HG03521 (cell line): ENCODE measurements around the gene GDPGP1.

Source experiments
- ATAC-seq: cut with Tn5 transposase; IDR thresholded peaks from one replicate; pipeline ENCODE4 v1.9.1; 2021; ENCODE audit warnings: mild to moderate bottlenecking, moderate library complexity; ENCODE audit not compliant: unreplicated experiment

The GDPGP1 gene

DNA sequence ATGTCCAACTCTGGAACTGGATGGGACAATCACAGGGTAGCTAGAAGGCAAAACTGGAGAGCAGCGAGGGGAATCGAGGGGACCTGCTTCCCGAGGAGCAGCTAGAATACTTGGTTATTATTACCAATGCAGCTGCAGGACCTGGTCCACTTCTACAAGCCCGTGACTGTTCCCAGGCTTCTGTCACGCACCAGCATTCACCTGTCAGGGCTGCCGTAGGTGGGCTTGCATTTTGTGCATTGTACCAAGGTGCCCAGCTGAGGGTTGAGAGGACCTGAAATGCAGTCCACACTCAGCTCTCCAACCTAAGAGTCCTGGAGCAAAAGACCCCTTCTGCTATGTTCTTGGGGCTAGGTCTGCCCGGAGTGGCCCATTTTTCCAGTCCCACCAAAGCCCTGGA lies 30.5 kb upstream of the GDPGP1 start:
- ATAC-seq, result no peak

DNA sequence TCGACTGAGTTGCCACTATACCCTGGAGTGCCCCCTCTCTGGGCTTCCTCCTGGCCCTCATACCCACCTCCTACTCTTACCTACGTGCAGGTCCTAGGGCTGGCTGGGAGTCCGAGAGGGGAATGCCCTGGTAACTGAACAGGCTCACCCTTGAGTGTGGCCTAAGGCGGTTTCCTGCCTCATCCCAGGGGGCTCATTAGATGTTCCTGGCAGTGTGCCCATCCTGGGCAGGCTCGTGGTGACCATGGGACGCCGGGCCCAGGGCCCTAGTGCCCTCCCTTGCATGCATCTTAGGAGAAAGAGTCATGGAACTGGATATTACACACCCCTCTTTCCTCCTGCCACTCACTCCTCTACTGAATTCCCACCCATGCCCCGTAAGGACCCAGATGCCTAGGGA lies 30.1 kb upstream of the GDPGP1 start:
- ATAC-seq, result no peak

DNA sequence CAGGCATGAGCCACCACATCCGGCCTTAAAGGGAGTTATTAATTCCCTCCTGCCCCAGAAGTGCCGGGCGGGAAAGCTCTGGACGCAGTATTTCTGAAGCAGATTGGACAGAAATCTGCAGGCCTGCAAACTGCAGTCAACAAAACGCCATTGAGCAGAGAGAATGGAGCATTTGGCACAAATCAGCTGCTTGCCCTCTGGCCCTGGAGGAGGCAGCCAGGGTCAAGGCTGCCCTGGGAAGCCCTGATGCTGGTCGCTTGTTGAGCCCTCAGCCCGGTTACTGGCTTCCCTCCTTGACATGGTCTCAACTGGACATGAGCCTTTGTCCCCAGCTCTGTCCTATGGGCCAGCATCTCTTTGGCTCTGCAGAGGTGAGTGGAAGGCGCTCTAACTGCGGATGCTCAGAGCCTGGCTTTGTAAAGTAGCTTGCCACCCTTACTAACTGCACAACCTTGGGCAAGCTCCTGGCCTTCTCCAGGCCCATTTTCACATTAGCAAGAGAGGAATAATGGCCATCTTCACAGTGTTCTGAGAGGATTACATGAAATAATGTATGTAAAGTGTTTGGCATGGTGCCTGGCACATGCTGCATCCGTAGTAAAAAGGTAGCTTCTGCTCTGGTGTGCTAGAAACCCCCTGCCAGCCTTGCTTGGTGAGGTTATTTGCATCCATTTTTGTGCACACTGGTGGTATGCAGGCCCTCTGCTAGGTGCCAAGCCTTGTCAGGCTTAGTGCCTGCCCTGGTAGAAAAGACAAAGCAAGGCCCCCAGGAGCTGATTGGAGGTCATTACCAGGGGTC lies 28.8 kb upstream of the GDPGP1 start:
- no peak for ATAC-seq

DNA sequence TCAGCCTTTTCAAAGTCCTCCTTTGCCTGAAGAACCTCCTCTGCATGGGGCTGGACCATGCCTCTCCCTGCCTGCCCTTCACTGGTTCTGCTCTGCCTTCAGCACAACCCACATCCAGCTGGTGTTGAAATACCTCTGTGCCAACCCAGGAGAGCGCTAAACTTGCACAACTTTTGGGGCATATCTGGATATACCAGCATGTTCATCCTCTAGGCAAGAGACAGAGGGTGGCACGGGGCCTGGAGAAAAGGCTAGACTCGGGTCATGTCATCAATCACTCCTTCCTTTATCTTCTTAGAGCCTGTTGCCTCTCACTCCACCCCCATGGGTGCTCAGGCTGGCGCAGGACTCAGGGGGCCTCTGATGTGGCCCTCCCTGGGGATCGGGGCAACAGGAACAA lies 28.1 kb upstream of the GDPGP1 start:
- no peak for ATAC-seq

DNA sequence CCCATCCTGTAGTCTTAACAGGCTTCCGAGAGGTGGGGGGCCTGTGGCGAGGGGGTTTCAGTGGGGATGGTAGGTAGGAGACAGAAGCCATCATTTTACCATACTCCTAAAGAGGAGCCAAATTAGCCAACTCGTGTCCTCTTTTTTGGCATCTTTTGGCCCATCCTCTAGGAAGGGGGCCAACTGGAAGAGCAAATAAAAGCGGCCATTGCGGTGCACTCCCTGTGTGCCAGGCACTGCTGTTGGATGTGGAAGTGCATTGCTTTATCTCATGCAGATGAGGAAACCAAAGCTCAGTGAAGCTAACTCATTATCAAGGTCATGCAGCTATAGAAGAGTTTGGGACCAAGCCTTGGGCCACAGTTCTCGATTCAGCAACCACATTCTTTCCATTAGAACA lies 26.8 kb upstream of the GDPGP1 start:
- no peak for ATAC-seq

DNA sequence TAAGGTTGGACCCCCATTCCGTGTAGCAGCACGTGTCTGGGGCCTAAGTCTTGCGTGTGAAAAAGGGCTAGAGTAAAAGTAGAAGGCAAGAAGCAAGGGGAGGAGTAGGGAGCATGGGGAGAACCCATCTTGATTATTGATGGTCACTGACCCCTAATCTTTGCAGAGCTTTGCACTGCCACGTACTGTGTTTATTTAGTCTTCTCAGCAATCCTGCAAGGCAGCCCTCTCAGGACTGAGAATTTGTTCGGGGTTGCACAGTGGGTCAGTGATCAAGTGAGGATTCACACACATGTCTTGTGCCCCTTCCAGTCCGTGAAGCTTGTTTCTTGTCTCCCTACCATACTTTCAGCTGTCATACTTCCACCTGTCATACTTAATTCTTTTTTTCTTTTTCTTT lies 25.7 kb upstream of the GDPGP1 start:
- no peak for ATAC-seq

DNA sequence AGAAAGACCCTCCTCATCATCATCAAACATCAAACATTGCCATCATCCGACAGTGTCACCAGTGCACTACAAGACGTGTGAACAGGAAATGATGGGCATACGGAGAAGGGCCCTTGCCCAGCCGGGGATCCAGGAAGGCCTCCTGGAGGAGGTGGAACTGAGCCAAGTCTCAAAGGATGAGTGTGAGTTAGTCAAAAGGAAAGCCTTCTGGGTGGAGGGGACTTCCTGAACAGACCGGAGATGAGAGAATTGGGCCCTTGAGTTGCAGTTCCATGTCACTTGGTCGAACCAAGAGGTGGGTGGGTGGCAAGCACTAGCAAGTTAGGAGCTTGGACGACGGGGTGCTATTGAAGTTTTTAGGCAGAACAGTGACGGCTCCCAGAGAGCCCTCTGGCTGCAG lies 24.4 kb upstream of the GDPGP1 start:
- ATAC-seq, result no peak

DNA sequence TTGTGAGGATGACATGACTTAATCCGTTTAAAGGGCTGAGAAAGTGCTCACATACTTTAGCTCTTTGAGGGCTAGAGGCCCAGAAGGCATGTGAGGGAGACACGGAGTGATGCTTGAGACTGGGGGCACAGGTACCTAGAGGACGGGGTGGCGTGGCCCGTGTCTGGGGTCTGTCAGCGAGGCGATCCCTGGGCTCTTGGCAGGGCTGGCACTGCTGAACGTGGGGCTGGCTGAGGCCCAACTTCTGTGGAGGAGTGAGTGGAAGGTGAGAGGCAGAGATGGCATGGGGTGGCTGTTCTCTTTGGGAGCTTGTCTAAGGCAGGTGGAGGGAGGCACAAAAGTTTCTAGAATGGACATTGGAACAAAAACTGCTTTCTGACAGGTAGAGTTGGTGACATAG lies 23.4 kb upstream of the GDPGP1 start:
- no peak for ATAC-seq

DNA sequence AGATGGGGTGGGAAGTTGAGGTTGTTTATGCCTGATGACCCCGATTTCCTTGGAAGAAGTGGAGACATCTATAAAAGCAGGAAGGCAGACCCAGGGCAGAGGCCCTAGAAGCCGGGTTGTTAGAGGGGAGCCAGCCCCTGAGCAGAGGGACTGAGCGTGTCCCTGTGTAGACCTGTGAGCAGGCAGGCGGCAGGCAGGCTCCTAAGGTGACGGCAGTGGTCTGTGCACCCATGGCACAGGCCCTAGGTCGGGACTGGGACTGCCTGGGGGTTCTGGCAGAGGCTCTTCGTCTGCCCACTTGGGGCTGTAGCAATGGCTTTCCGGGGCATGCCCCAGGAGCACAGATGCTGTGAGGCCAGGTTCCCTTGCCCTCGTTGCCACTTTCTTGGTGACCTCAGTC lies 23.0 kb upstream of the GDPGP1 start:
- no peak for ATAC-seq

DNA sequence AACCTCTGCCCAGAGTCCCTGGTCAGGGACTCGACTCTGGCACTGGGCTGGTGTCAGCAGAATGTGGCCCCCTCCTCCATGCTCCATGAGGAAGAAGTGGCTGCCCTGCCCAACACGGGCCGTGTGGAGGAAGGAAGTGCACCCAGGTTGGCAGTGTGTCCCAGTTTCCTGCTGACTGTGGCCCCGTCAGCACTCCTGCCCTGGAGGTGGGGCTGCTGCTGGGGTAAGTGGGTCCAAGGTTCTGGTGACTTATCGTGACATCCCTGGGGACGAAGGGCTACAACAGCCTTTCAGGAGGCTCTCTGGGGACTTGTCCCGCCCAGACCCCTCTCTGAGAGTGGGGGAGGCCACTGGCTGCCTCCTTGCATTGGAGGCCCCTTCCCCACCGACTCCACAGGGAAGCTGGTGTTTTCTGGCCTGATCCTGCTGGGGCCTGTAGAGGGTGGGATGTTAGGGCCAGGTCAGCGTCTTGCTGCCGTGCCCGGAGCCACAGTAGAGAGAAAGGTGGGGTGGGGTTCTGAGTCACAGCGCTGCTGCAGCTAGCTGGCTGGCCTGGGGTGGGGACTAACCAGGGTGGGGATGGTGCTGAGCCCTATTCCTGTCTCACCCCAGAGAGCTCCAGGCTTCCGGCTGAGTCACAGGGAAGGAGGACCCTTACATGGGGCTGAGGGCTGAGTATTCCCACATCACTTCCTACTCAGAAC lies 22.4 kb upstream of the GDPGP1 start:
- ATAC-seq, result no peak

DNA sequence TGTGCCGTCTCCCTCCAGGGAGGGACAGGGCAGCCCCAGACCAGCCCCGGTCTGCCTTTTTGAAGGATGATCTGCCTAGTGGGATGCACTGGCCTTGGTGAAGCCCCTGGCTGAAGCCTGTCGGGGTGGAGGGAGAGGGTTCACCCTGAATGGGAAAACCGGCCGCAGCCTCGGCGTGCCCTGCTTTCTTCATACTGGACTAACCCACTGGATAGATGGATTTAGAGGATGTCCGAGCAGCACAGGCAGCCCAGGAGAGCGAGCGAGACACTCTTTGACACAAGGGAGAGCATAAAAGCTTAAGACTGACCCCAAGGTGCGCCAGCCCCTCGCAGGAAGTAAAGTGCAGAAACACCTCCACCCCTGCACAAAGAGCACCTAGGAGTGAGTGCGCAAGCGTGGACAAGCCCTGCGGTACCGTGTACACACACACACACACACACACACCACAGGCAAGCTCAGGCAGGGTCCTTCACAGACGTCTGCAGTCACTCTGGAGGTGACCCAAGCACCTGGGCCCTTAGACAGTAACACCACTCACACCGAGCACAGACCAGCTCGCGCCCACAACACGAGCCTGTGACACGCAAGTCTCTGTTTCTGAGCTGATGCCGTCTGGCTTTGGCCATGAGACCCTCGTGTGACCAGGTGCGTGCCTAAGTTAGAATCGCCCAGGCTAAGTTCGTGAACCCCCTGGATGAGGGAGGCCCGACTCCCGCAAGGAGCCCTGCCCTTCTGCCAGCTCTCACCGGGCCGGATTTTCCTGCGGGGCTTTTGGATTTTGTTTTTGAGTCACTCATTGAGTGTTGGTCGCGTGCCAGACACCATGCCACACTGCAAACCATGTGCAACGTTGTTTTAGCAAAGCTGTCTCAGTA lies 21.5 kb upstream of the GDPGP1 start:
- no peak for ATAC-seq

DNA sequence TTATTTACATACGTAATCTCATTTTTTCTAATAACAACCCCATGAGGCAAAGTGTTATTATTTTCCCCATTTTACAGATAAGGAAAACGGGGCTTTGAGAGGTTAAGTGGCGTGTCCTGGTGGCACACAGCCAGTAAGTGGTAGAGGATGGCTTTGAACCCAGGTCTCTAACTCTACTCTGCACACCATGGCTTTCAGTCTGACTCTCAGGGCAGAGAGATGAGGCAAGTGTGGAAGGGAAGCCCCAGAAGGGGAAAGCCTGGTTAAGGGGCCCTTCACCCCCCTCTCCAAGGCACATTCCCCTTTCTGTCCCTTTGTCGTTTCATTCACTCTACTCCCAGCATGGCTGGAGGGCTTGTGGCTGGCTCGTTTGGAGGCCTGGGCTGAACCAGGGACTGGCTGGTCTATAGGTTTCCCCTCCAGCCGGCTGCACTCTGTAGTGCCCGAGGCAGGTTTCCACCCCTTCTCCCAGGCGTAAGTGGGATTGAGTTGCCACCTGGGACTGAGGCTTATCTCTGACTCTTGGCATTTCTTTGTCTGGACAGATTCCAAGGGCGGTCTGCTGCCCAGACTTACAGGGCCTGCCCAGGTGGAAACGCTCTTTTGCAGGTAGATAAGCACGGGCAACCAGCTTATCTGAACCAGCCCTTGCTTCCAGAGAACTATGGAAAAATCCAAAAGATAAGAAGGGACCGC lies 20.7 kb upstream of the GDPGP1 start:
- ATAC-seq, result no peak

DNA sequence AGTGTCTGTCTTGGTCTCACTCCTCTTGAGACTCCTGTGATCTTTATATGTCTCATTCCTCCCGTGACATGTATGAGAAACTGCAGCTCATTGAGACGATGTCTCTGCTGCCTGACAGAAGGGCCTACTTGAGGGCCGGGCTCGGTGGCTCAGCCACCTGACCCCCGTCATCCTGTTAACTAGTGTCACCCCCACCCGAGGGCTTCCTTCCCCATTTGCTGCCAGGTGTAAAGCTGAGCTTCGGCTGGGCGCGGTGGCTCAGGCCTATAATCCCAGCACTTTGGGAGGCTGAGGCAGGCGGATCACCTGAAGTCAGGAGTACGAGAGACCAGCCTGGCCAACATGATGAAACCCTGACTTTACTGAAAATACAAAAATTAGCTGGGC lies 20.2 kb upstream of the GDPGP1 start:
- no peak for ATAC-seq

DNA sequence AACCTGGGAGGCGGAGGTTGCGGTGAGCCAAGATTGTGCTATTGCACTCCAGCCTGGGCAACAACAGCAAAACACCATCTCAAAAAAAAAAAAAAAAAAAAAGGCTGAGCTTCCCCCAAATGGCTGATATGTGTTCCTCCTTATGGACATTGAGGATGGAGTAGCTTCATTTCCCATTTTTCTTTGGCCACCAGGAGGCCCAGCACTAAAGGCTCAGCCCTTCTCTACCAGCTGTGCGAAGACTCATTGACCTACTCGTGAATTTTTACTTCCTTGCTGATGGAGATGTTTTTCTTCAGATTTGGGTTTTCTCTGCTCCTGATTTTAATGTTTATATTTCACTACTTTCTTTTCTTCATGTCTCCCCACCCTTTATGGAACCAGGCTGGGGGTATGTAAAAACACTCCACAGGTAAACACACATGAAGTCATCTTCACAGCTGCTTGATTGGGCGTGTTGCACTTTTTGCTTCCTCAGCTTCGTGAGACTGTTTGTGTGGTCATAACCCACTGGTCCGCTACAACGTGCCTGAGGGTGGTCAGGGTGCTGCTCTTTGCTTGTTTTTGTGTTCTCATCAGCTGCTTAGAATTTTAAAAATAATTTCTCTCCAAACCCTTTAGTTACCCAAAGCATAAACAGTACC lies 19.3 kb upstream of the GDPGP1 start:
- no peak for ATAC-seq

DNA sequence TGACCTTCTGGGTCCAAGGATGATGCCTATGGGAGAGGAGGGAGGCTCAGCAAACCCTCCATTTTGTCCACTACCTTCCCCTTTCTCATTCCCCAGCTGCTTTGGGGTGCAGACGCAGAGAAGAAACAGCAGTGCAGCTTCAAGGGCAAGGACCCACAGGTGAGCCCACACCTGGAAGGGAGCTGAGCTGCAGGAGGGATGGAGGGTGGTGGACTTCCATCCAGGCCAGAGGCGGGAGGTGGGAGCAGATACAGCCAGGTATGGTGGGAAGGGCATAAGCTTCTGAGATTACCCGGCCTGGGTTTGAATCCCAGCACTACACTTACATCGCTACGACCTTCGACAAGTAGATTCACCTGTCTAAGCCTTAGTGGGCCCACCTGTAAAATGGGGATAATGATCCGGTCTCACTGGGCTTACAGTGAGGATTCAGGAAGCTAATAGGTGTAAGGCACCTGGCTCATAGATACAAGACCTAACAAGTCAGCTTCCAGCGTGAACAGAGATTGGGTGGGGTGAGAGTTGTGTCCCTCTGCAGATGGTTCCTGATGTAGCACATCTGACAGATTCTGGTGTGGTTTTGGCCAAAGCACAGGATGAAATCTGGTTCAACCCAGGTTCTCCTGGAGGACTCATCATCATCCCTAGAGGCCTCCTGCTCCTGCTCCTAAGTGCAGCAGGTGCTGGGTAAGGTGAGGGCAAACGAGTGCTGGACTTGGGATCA lies 16.2 kb upstream of the GDPGP1 start:
- ATAC-seq, result no peak

DNA sequence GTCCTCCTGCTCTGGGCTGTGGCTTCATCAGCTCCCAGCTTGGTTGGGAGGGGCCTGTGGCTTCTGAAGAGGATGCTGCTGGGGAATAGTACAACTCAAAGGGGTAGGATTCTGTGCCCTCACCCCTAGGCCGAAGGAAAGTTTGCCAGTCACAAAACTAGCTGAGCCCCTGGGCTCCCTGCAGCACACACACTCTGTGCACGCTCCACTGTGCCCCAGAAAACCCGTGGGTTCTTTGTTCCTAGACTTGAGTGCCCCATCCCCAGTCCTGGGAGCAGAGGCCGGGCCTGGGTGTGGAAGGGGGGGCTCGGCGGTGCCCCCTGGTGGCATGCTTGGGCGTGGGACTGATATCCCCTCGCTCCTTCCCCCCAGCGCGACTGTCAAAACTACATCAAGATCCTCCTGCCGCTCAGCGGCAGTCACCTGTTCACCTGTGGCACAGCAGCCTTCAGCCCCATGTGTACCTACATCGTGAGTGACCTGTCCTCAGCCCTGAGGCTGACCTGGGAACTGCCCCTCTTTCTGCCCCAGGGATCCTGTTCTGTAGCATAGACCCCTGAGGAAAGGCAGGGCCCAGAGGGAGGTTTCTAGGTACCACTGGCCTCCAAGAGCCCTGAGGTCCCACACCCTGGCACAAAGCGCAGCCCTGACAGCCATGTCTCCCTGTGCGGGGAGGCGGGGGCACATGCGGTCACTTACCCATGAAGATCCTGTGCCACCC lies 14.4 kb upstream of the GDPGP1 start:
- ATAC-seq, result no peak

DNA sequence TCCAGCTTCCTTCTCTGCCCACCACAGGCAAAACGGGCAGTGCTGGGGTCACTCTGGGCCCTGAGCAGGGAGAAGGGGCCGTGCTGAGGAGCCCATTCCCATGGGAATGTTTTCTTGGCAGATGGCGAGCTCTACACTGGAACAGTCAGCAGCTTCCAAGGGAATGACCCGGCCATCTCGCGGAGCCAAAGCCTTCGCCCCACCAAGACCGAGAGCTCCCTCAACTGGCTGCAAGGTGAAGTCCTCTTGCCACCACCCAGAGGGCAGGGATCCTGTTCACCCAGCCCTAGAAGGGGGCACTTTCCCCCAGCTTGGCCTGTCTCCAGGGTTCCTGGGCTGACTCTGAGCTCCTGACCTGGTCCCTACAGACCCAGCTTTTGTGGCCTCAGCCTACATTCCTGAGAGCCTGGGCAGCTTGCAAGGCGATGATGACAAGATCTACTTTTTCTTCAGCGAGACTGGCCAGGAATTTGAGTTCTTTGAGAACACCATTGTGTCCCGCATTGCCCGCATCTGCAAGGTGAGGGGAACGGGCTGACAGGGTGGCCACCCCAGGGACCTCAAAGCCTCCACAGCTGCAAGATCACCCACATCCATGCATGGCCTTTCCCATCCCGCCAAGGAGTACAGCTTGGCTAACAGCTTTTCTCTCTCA lies 12.6 kb upstream of the GDPGP1 start:
- ATAC-seq, result no peak

DNA sequence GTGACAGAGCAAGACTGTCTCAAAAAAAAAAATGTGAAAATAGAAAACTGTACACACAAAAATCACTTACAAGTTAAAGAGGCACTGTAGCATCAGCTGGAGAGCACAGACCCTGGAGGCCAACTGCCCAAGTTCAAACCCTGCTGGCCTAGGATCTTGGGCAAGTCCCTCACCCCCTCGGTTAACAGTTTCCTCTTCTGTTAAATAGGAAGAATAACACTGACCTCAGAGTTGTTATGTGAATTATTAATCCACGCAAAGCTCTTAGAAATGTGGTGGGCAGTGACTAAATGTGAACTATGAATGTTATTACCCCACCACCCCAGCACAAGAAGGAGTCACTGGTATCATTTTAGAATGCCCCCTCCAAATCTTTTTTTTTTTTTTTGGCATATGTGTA lies 11.5 kb upstream of the GDPGP1 start:
- no peak for ATAC-seq
